GM23338 (cell line): Measurements from ENCODE around the gene CLCN4. TPM values are rescaled to one million over a fixed set of nuclear protein-coding genes. Genes with fewer than 3 reads are reported as not detected.

ENCODE experiments used
- ATAC-seq: fragments of 200-7000 bp; cut with Tn5 transposase; 3 replicates; pipeline ENCODE4 v1.9.1; 2020
- DNase-seq: peaks from one replicate; pipeline ENCODE4 v3.0.0-alpha.2; 2015; ENCODE audit warnings: low spot score
- H2AFZ ChIP-seq: fragments of 200-600 bp; sonication (generic); 2 replicates; pipeline ENCODE4 v1.8.0; 2016; ENCODE audit warnings: antibody characterized with exemption, mild to moderate bottlenecking, moderate library complexity
- H3F3A ChIP-seq: fragments of 200-600 bp; sonication (generic); replicated peaks from 2 replicates; pipeline ENCODE4 v1.8.0; 2017; ENCODE audit warnings: antibody characterized with exemption, mixed run types, low read depth
- H3K27ac ChIP-seq: fragments of 200-600 bp; sonication (generic); 2 replicates; pipeline ENCODE4 v1.6.1; 2016; ENCODE audit warnings: low read depth
- H3K27me3 ChIP-seq: fragments of 200-600 bp; sonication (generic); 2 replicates; pipeline ENCODE4 v1.8.0; 2016; ENCODE audit warnings: mild to moderate bottlenecking, mixed run types, moderate library complexity; ENCODE audit not compliant: insufficient read depth
- H3K36me3 ChIP-seq: fragments of 200-600 bp; sonication (generic); 2 replicates; pipeline ENCODE4 v1.8.0; 2016; ENCODE audit warnings: mild to moderate bottlenecking; ENCODE audit not compliant: insufficient read depth
- H3K4me1 ChIP-seq: fragments of 200-600 bp; sonication (generic); 2 replicates; pipeline ENCODE4 v1.8.0; 2016; ENCODE audit warnings: mild to moderate bottlenecking, moderate library complexity; ENCODE audit not compliant: insufficient read depth
- H3K4me2 ChIP-seq: fragments of 200-600 bp; sonication (generic); 2 replicates; pipeline ENCODE4 v1.7.1; 2017; ENCODE audit warnings: mixed run types
- H3K4me3 ChIP-seq: fragments of 200-600 bp; sonication (generic); 2 replicates; pipeline ENCODE4 v1.6.1; 2016; ENCODE audit warnings: mixed run types
- H3K79me2 ChIP-seq: fragments of 200-600 bp; sonication (generic); replicated peaks from 2 replicates; pipeline ENCODE4 v1.8.0; 2017; ENCODE audit warnings: mild to moderate bottlenecking; ENCODE audit not compliant: insufficient read depth
- H3K9me2 ChIP-seq: fragments of 200-600 bp; sonication (generic); 2 replicates; pipeline ENCODE4 v1.8.0; 2017; ENCODE audit not compliant: insufficient read depth
- H4K20me1 ChIP-seq: fragments of 200-600 bp; sonication (generic); replicated peaks from 2 replicates; pipeline ENCODE4 v1.8.0; 2017; ENCODE audit warnings: mild to moderate bottlenecking; ENCODE audit not compliant: insufficient read depth
- H3K27ac Mint-ChIP-seq: 2 replicates; pipeline ENCODE4 v1.8.0; 2020; ENCODE audit warnings: inconsistent platforms, mild to moderate bottlenecking, moderate library complexity, mixed read lengths
- H3K27me3 Mint-ChIP-seq: 3 replicates; pipeline ENCODE4 v1.8.0; 2022; ENCODE audit warnings: low read depth, mild to moderate bottlenecking, moderate library complexity, mixed read lengths, inconsistent platforms; ENCODE audit not compliant: insufficient read depth, poor library complexity
- H3K36me3 Mint-ChIP-seq: 3 replicates; pipeline ENCODE4 v1.8.0; 2021; ENCODE audit warnings: low read depth, mild to moderate bottlenecking, inconsistent platforms, moderate library complexity, mixed read lengths
- H3K4me1 Mint-ChIP-seq: 3 replicates; pipeline ENCODE4 v1.8.0; 2020; ENCODE audit warnings: mild to moderate bottlenecking, inconsistent platforms, mixed read lengths
- H3K4me3 Mint-ChIP-seq: 3 replicates; pipeline ENCODE4 v1.8.0; 2021; ENCODE audit warnings: moderate library complexity, mild to moderate bottlenecking, inconsistent platforms, mixed read lengths
- H3K9me3 Mint-ChIP-seq: 3 replicates; pipeline ENCODE4 v1.8.0; 2020; ENCODE audit warnings: moderate library complexity, mild to moderate bottlenecking, inconsistent platforms, mixed read lengths
- CREB1 ChIP-seq: fragments of 250-450 bp; sonication (Bioruptor Pico); IDR thresholded peaks from 2 replicates; pipeline ENCODE4 v1.5.0; 2020; ENCODE audit warnings: low read depth, mild to moderate bottlenecking, moderate library complexity
- ETS1 ChIP-seq: IDR thresholded peaks from 2 replicates; pipeline ENCODE4 v1.6.1; 2016; ENCODE audit warnings: antibody characterized with exemption
- EZH2 ChIP-seq: fragments of 200-600 bp; sonication (generic); IDR thresholded peaks from one replicate; pipeline ENCODE4 v1.8.0; 2017; ENCODE audit warnings: antibody characterized with exemption, mild to moderate bottlenecking, low read depth; ENCODE audit not compliant: unreplicated experiment
- EZH2phosphoT487 ChIP-seq: fragments of 200-600 bp; sonication (generic); IDR thresholded peaks from one replicate; pipeline ENCODE4 v1.8.1; 2018; ENCODE audit warnings: antibody characterized with exemption; ENCODE audit not compliant: unreplicated experiment
- JUNB ChIP-seq: IDR thresholded peaks from one replicate; pipeline ENCODE4 v1.6.1; 2016; ENCODE audit warnings: antibody characterized with exemption; ENCODE audit not compliant: unreplicated experiment
- ZNF331 ChIP-seq: fragments of 250-450 bp; sonication (Bioruptor Pico); IDR thresholded peaks from 2 replicates; pipeline ENCODE4 v1.5.0; 2020; ENCODE audit warnings: low read depth, mild to moderate bottlenecking, moderate library complexity
- ZNF462 ChIP-seq: fragments of 250-450 bp; sonication (Bioruptor Pico); IDR thresholded peaks from 2 replicates; pipeline ENCODE4 v1.5.0; 2020; ENCODE audit warnings: mild to moderate bottlenecking, moderate library complexity
- polyA plus RNA-seq: library from polyadenylated mRNA; unstranded; fragments of >200 nt; fragmentation: Nextera tagmentation; extraction: Ambion mirVana; gene quantifications from 2 replicates; pipeline ENCODE4 v1.2.1, GENCODE V29; 2016
- total RNA-seq: library from RNA; depleted of rRNA; stranded (reverse); fragments of >200 nt; shearing (Covaris generic); gene quantifications from 2 replicates; pipeline ENCODE4 v1.2.3, GENCODE V29; 2014

CLCN4 gene
- total and polyA plus RNA-seq, 2 experiments from 2014 or later = 1.2 to 4.9 TPM

- TF ChIP-seq ZNF462 (CRISPR knock-in tag) = no peak
- TF ChIP-seq ETS1 = no peak
- TF ChIP-seq JUNB = no peak
- no peak for TF ChIP-seq EZH2phosphoT487
Observed at GRCh38 chrX:10242026-10242425, 85.3 kb downstream of the CLCN4 start (continued).

GRCh38 chrX:10243106-10243505 is 86.3 kb downstream of the CLCN4 start:
- Histone ChIP-seq H3K79me2 (no peaks in the 10 kb centered on the region), H2AFZ (no peak overlapping the region), H3K4me1 (no peaks in the 10 kb centered on the region), H3K4me2 (no peak overlapping the region), H3K4me3 (no peak overlapping the region), H3K27me3 (no peaks in the 10 kb centered on the region), H3K9me2 (no peaks in the 10 kb centered on the region), H3K27ac (no peak overlapping the region), H3K36me3 (no peaks in the 10 kb centered on the region), H3F3A (no peaks in the 10 kb centered on the region), H4K20me1 (no peaks in the 10 kb centered on the region)
- H3K4me1 Mint-ChIP-seq = no peaks in the 10 kb centered on the region
- no peak for DNase-seq
- ATAC-seq = no peak
- no peaks in the 10 kb centered on the region for H3K36me3 Mint-ChIP-seq
- no peaks in the 10 kb centered on the region for H3K27me3 Mint-ChIP-seq
- H3K4me3 Mint-ChIP-seq = no peak overlapping the region
- no peak overlapping the region for H3K27ac Mint-ChIP-seq
- H3K9me3 Mint-ChIP-seq = no peaks in the 10 kb centered on the region; the same call in 2 of the 3 replicates
- no peak for TF ChIP-seq ZNF331 (CRISPR knock-in tag)
- TF ChIP-seq CREB1 (CRISPR knock-in tag) = no peak
- TF ChIP-seq EZH2phosphoT487 = no peak
- TF ChIP-seq ETS1 = no peak
- TF ChIP-seq EZH2 = no peak
- TF ChIP-seq ZNF462 (CRISPR knock-in tag) = no peak
